ENCODE results near the gene SPOCK3. TPM values are rescaled to one million over a fixed set of nuclear protein-coding genes. Genes with fewer than 3 reads are reported as not detected.

Gene SPOCK3
- total RNA-seq, 4 donors from 2014 or later = 0.16 to 0.58 (median 0.36) TPM; not detected in 1

DNA sequence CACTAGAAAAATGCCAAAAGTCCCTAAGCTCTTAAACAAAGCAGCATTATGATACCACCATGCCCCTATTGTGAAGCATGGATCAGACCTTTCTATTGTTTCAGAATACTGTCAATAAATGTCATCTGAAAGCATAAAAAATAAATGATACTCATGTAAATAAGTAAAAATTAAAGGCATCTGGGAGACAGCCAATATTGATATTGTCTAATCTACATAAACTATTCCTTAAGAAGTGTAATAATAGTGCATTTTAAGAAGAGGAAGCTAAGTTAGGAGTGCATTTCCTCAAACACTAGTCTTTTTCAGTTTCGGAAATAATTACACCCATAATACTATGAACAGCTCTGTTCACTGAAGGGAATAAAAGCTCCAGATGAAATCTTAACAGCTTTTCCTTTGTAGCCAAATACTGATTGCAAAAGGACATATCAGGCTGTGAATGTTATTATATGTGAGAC is 181.6 kb downstream of the SPOCK3 start:
- no peaks in the 10 kb centered on the region for H3K9me3 ChIP-seq
- no peak for TF ChIP-seq CTCF (IDR thresholded peaks at IDR 0.05 in 4 of 5, conservative IDR thresholded peaks at IDR 0.05 in 1 of 5)
- TF ChIP-seq POLR2A (IDR thresholded peaks at IDR 0.05) = no peak
- ATAC-seq (no peak), DNase-seq (no peak)
- H3K36me3 ChIP-seq = no peaks in the 10 kb centered on the region
- intact Hi-C loops (cut with DNase I; ENCODE audit: low total_unique reads) (no loop called here), in situ Hi-C loops (cut with MboI; ENCODE audit: low sequenced_read_pairs in 4 of 4) (no loop called here)
- H3K27ac ChIP-seq = no peak overlapping the region
- H3K27me3 ChIP-seq = no peaks in the 10 kb centered on the region
- H3K4me1 ChIP-seq = no peaks in the 10 kb centered on the region
- H3K4me3 ChIP-seq = no peak overlapping the region

GRCh38 chr4:167049257-167049656 is 185.0 kb downstream of the SPOCK3 start:
- no peaks in the 10 kb centered on the region for H3K36me3 ChIP-seq
- H3K27ac ChIP-seq = no peak overlapping the region
- H3K4me3 ChIP-seq = no peak overlapping the region
- TF ChIP-seq CTCF (IDR thresholded peaks at IDR 0.05 in 4 of 5, conservative IDR thresholded peaks at IDR 0.05 in 1 of 5) (no peak), POLR2A (IDR thresholded peaks at IDR 0.05) (no peak)
- ATAC-seq (no peak), DNase-seq (no peak)
- H3K27me3 ChIP-seq = no peaks in the 10 kb centered on the region
- H3K9me3 ChIP-seq = no peaks in the 10 kb centered on the region
- no peaks in the 10 kb centered on the region for H3K4me1 ChIP-seq
- in situ Hi-C loops (cut with MboI; ENCODE audit: low sequenced_read_pairs in 4 of 4) (loop anchor here in 1 of 4 donors (25.0 kb wide), 1 partner anchor 1013 kb away; no protein-coding TSS in a partner anchor), intact Hi-C loops (cut with DNase I; ENCODE audit: low total_unique reads) (no loop called here)

GRCh38 chr4:167041524-167041923 is 192.8 kb downstream of the SPOCK3 start:
- no peak overlapping the region for H3K4me3 ChIP-seq
- DNase-seq = no peak
- no peak overlapping the region for H3K27ac ChIP-seq
- no peaks in the 10 kb centered on the region for H3K4me1 ChIP-seq
- in situ Hi-C loops (cut with MboI; ENCODE audit: low sequenced_read_pairs in 4 of 4) = loop anchor here in 1 of 4 donors (25.0 kb wide), 1 partner anchor 1021 kb away; no protein-coding TSS in a partner anchor
- intact Hi-C loops (cut with DNase I; ENCODE audit: low total_unique reads) = no loop called here
- no peaks in the 10 kb centered on the region for H3K36me3 ChIP-seq
- TF ChIP-seq CTCF (IDR thresholded peaks at IDR 0.05 in 4 of 5, conservative IDR thresholded peaks at IDR 0.05 in 1 of 5) = no peak
- no peak for TF ChIP-seq POLR2A (IDR thresholded peaks at IDR 0.05)
- H3K9me3 ChIP-seq = no peaks in the 10 kb centered on the region
- H3K27me3 ChIP-seq = no peaks in the 10 kb centered on the region
- no peak for ATAC-seq

DNA sequence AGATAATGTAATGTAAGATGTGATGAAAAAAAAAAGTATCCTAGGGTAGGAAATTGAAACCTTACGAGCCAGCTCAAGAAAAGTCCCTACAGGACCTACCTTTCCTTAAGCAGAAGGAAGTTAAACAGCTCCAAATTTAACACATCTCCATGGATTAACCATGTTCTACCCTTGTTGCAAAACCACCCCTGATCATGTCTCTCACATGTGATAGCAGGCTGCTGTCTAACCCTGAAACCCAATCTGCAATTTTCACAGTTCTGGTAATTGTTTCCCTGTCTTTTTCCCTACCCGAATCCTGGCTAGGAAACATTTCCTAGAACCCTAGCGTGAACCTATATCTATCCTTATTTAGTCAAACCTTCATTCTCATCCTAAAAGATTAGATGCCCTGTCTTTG is 198.9 kb downstream of the SPOCK3 start:
- H3K9me3 ChIP-seq = no peaks in the 10 kb centered on the region
- H3K27me3 ChIP-seq = no peaks in the 10 kb centered on the region
- H3K4me3 ChIP-seq = no peak overlapping the region
- H3K4me1 ChIP-seq = no peaks in the 10 kb centered on the region
- ATAC-seq = no peak
- no peak for TF ChIP-seq POLR2A (IDR thresholded peaks at IDR 0.05)
- TF ChIP-seq CTCF (IDR thresholded peaks at IDR 0.05 in 4 of 5, conservative IDR thresholded peaks at IDR 0.05 in 1 of 5) = no peak
- no peaks in the 10 kb centered on the region for H3K36me3 ChIP-seq
- H3K27ac ChIP-seq = no peak overlapping the region
- in situ Hi-C loops (cut with MboI; ENCODE audit: low sequenced_read_pairs in 4 of 4) (loop anchor here in 1 of 4 donors (25.0 kb wide), 1 partner anchor 1027 kb away; no protein-coding TSS in a partner anchor), intact Hi-C loops (cut with DNase I; ENCODE audit: low total_unique reads) (no loop called here)
- no peak for DNase-seq

GRCh38 chr4:167034983-167035382 is 199.3 kb downstream of the SPOCK3 start:
- no peak for ATAC-seq
- Histone ChIP-seq H3K9me3 (no peaks in the 10 kb centered on the region), H3K27me3 (no peaks in the 10 kb centered on the region), H3K4me3 (no peak overlapping the region), H3K27ac (no peak overlapping the region), H3K4me1 (no peaks in the 10 kb centered on the region), H3K36me3 (no peaks in the 10 kb centered on the region)
- intact Hi-C loops (cut with DNase I; ENCODE audit: low total_unique reads) (no loop called here), in situ Hi-C loops (cut with MboI; ENCODE audit: low sequenced_read_pairs in 4 of 4) (loop anchor here in 1 of 4 donors (25.0 kb wide), 1 partner anchor 1027 kb away; no protein-coding TSS in a partner anchor)
- no peak for DNase-seq
- no peak for TF ChIP-seq POLR2A (IDR thresholded peaks at IDR 0.05)
- TF ChIP-seq CTCF (IDR thresholded peaks at IDR 0.05 in 4 of 5, conservative IDR thresholded peaks at IDR 0.05 in 1 of 5) = no peak
